Gastrocnemius medialis (tissue), 4 donors: ENCODE data around the gene RBPJL. TPM values are rescaled to one million over a fixed set of nuclear protein-coding genes. Genes with fewer than 3 reads are reported as not detected.
A peak's percentile ranks its signal among the peaks of the same experiment; 100 is the strongest.

Source experiments
- ATAC-seq, 2 donors: fragments of 150-250 bp; one replicate each; pipeline ENCODE4 v1.9.1; 2016
- DNase-seq, 2 donors: peaks; one replicate each; pipeline ENCODE4 v3.0.0-alpha.2; 2019
- H3K27ac ChIP-seq, 4 donors: fragments of 200-600 bp; sonication (generic); 1 replicate in 1 of 4; 2 replicates in 3 of 4; pipeline ENCODE4 v1.5.1; 2016 to 2018; ENCODE audit warnings: mild to moderate bottlenecking in 2 of 4, moderate library complexity in 1 of 4
- H3K27me3 ChIP-seq, 3 donors: fragments of 200-600 bp; sonication (generic) in 2 of 3; 1 replicate in 1 of 3; 2 replicates in 2 of 3; pipeline versions ENCODE4 v1.5.1 to v1.6.0; 2016 to 2019; ENCODE audit warnings: mild to moderate bottlenecking in 1 of 3, moderate library complexity in 1 of 3
- H3K36me3 ChIP-seq, 2 donors: fragments of 200-600 bp; sonication (generic) in 1 of 2; one replicate each; pipeline ENCODE4 v1.5.1; 2017 to 2018
- H3K4me1 ChIP-seq, 2 donors: fragments of 200-600 bp; sonication (generic) in 1 of 2; one replicate each; pipeline ENCODE4 v1.5.1; 2016 to 2017; ENCODE audit warnings: mild to moderate bottlenecking in 2 of 2
- H3K4me3 ChIP-seq, 4 donors: fragments of 200-600 bp; sonication (generic) in 3 of 4; 1 replicate in 1 of 4; 2 replicates in 3 of 4; pipeline ENCODE4 v1.5.1; 2016 to 2019; ENCODE audit warnings: mild to moderate bottlenecking in 2 of 4
- H3K9me3 ChIP-seq, 3 donors: fragments of 200-600 bp; sonication (generic) in 2 of 3; 1 replicate in 1 of 3; 2 replicates in 2 of 3; pipeline ENCODE4 v1.5.1; 2016 to 2019
- CTCF ChIP-seq, 5 experiments: fragments of 450-650 bp in 3 of 5; fragments of 200-600 bp in 2 of 5; sonication (generic) in 2 of 5; IDR thresholded peaks in 4 of 5; conservative IDR thresholded peaks in 1 of 5; 1 replicate in 4 of 5; 2 replicates in 1 of 5; pipeline ENCODE4 v1.5.1; 2016 to 2019; ENCODE audit warnings: antibody characterized with exemption in 5 of 5, mild to moderate bottlenecking in 3 of 5, moderate library complexity in 3 of 5
- POLR2A ChIP-seq, 2 donors: fragments of 450-650 bp; IDR thresholded peaks; one replicate each; pipeline ENCODE4 v1.6.1; 2017; ENCODE audit warnings: antibody characterized with exemption in 2 of 2, mild to moderate bottlenecking in 2 of 2, moderate library complexity in 2 of 2
- in situ Hi-C, 4 donors: fragments of 200-750 bp; cut with MboI; loops; one replicate each; pipeline versions ENCODE4 v1.15.0 to v1.8.0; 2017; ENCODE audit warnings: low sequenced_read_pairs in 4 of 4
- intact Hi-C: fragments of 100-400 bp; cut with DNase I; formaldehyde crosslinking; loops from one replicate; pipeline ENCODE4 v1.15.1; 2023; ENCODE audit warnings: low total_unique reads
- total RNA-seq, 4 donors: library from RNA; depleted of rRNA; stranded (reverse); fragments of >200 nt; gene quantifications; one replicate each; pipeline versions ENCODE4 v1.1.0 to v1.2.3, GENCODE V29; 2016

Gene RBPJL
- total RNA-seq, 4 donors from 2014 or later = not detected

GRCh38 chr20:45318386-45318939 lies 11.8 kb downstream of the RBPJL start:
- H3K4me1 ChIP-seq = no peaks in the 10 kb centered on the region
- TF ChIP-seq POLR2A (IDR thresholded peaks at IDR 0.05) (no peak), CTCF (IDR thresholded peaks at IDR 0.05 in 4 of 5, conservative IDR thresholded peaks at IDR 0.05 in 1 of 5) (no peak)
- intact Hi-C loops (no loop called here), in situ Hi-C loops (loop anchor here in 2 of 4 donors (5.0 to 10.0 kb wide), 5 partner anchors 56 to 456 kb away; partner anchors contain the start of gene TP53TG5 (in 1 of the 2))
- no peaks in the 10 kb centered on the region for H3K9me3 ChIP-seq
- no peaks in the 10 kb centered on the region for H3K36me3 ChIP-seq
- peaks cover 9 to 17% (median 13%) of the 10 kb centered on the region in 3 donors for H3K27me3 ChIP-seq
- no peak overlapping the region for H3K27ac ChIP-seq
- no peak overlapping the region for H3K4me3 ChIP-seq
- DNase-seq (no peak), ATAC-seq (no peak)

DNA sequence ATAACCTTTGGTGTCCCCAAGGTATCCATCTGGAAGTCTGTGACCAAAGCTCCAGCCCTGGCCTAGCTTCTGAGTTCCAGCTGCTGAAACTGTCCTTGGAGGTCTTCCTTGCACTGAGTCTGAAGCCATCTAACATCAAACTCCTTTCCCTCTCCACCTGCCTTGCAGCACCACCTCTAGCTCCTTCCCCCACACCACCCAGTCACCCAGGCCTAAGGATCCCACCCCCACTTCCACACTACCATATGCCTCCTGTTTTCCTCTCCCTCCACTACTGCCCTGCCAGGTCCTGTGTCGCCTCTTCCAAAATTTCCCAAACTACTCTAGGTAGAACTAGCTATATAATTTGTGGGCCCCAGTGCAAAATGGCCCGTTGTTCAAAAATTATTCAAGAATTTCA lies 12.3 kb downstream of the RBPJL start:
- Histone ChIP-seq H3K27ac (no peak overlapping the region), H3K36me3 (no peaks in the 10 kb centered on the region), H3K4me1 (no peaks in the 10 kb centered on the region), H3K27me3 (peaks cover 9 to 17% (median 13%) of the 10 kb centered on the region in 3 donors), H3K4me3 (no peak overlapping the region), H3K9me3 (no peaks in the 10 kb centered on the region)
- DNase-seq (no peak), ATAC-seq (no peak)
- intact Hi-C loops = loop anchor here (1.0 kb wide), 3 partner anchors 55 to 452 kb away; no protein-coding TSS in a partner anchor
- in situ Hi-C loops = loop anchor here in 2 of 4 donors (5.0 to 10.0 kb wide), 5 partner anchors 56 to 456 kb away; partner anchors contain the start of gene TP53TG5 (in 1 of the 2)
- TF ChIP-seq POLR2A (IDR thresholded peaks at IDR 0.05) = no peak
- TF ChIP-seq CTCF (IDR thresholded peaks at IDR 0.05 in 4 of 5, conservative IDR thresholded peaks at IDR 0.05 in 1 of 5) = no peak

DNA sequence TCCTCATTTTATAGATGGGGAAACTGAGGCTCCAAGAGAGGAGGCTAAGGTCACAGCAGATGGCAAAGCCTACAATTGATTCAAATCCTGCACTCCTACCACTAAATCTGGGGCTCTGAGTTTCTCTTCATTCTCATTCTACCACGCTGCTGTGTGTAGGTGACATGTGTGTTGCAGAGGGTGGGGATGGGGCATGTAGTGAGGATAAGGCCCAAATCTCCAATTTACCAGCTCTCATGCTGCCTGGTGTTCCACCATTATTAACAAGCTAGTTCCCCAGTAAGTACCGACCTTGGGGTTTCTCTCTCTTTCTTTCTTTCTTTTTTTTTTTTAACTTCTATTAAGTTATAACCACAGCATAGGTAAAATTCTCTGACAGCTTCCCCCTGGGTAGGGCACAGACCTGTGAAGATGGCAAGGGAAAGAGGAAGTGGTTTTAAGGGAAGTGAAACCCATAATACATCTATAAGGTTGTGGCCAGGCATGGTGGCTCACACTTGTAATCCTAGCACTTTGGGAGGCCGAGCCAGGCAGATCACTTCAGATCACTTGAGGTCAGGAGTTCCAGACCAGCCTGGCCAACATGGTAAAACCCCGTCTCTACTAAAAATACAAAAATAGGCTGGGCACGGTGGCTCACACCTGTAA lies 14.4 kb downstream of the RBPJL start:
- H3K4me3 ChIP-seq = no peak overlapping the region
- H3K9me3 ChIP-seq = no peaks in the 10 kb centered on the region
- ATAC-seq = no peak
- H3K27ac ChIP-seq = no peak overlapping the region
- TF ChIP-seq POLR2A (IDR thresholded peaks at IDR 0.05) (no peak), CTCF (IDR thresholded peaks at IDR 0.05 in 4 of 5, conservative IDR thresholded peaks at IDR 0.05 in 1 of 5) (no peak)
- in situ Hi-C loops (loop anchor here in 2 of 4 donors (5.0 kb wide), 3 partner anchors 51 to 451 kb away; no protein-coding TSS in a partner anchor), intact Hi-C loops (no loop called here)
- peaks cover 0 to 6% of the 10 kb centered on the region in 2 donors for H3K36me3 ChIP-seq
- no peaks in the 10 kb centered on the region for H3K4me1 ChIP-seq
- H3K27me3 ChIP-seq = peaks cover 6 to 12% (median 7%) of the 10 kb centered on the region in 3 donors
- DNase-seq = no peak

DNA sequence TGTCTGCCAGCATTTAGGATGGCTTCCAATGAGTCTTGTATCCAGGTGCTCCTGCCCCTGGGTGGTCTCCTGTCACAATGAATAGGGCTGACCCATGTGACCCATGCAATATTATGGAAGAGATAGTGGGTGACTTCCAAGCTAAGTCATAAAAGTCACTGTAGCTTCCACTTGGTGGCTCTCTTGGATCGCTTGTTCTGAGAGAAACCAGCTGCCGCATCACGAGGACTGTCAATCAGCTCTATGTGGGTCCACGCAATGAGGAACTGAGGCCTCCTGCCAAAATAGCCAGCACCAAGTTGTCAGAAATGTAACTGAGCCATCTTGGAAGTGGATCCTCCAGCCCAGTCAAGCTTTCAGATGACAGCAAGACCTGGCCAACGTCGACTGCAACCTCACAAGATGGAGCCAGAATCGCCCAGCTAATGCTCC lies 16.3 kb downstream of the RBPJL start:
- intact Hi-C loops = loop anchor here (1.0 to 2.0 kb wide), 6 partner anchors 35 to 114 kb away; partner anchors contain the start of genes PIGT and SYS1

More for the DNA sequence above, 16.3 kb downstream of the RBPJL start:
- ATAC-seq (peak; percentile 84 to 89), DNase-seq (peak; percentile 95 to 98)
- peak overlapping the region; percentile 90 to 100 (median 92) for H3K27ac ChIP-seq
- H3K4me1 ChIP-seq = no peaks in the 10 kb centered on the region
- peaks cover 0 to 23% of the 10 kb centered on the region in 2 donors for H3K36me3 ChIP-seq
- TF ChIP-seq CTCF (IDR thresholded peaks at IDR 0.05 in 4 of 5, conservative IDR thresholded peaks at IDR 0.05 in 1 of 5) (peak; percentile 53 to 69 (median 60)), POLR2A (IDR thresholded peaks at IDR 0.05) (no peak)
- in situ Hi-C loops = loop anchor here in 2 of 4 donors (5.0 kb wide), 3 partner anchors 49 to 449 kb away; no protein-coding TSS in a partner anchor
- no peaks in the 10 kb centered on the region for H3K9me3 ChIP-seq
- no peaks in the 10 kb centered on the region for H3K27me3 ChIP-seq
- no peak overlapping the region for H3K4me3 ChIP-seq
